KBM-7 (cell line): Measurements from ENCODE around the gene SLC6A6.
A peak's percentile ranks its signal among the peaks of the same experiment; 100 is the strongest.

Source experiments
- DNase-seq: peaks from one replicate; pipeline ENCODE4 v3.0.0-alpha.2; 2015
- in situ Hi-C: fragments of 300-500 bp; cut with MboI; formaldehyde crosslinking; loops from 2 replicates; pipeline ENCODE4 v1.14.3; 2020; ENCODE audit warnings: low sequenced_read_pairs, low pct_unique_long_range_greater_than_20kb, mixed read lengths

SLC6A6 gene

DNA sequence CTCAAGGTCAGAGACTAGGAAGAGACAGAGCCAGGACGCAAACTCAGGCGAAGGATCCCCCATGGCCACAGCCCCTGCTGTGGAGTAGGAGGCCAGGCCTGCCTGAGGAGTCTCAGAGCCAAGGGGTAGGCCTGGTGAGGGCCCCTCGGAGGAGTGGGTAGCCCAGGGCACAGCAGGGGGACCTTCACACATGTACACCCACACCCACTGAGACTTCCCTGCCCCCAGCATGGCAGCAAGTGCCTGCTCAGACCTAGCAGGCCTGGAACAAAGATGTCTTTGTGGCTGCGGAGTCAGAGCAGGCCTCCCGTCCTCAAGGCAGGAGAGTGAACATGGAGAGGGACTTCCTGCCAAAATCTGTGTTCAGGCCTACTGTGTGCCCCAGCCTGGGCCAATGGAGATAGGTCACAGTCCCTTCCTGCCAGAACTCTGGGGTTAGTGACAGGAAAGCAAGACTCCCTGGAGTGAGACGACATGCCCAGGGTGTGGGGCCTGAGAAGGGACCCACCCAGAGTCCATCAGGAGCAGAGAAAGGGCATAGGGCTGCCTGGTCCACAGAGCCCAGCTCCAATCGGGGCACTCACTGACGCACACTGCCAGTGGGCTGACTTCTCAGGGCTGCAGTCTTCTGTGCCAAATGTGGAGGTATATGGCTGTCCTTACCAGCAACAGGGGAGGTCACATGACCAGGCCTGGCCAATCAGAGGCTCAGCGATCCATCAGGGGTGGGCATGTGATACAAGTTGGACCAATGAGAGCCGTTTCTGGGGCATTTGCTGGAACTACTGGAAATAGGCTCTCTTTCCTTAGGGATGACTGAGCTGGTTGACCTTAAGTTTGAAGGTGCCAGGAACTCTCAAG is 135.4 kb downstream of the SLC6A6 start:
- DNase-seq, result peak; percentile 9
- in situ Hi-C loops, result no loop called here

DNA sequence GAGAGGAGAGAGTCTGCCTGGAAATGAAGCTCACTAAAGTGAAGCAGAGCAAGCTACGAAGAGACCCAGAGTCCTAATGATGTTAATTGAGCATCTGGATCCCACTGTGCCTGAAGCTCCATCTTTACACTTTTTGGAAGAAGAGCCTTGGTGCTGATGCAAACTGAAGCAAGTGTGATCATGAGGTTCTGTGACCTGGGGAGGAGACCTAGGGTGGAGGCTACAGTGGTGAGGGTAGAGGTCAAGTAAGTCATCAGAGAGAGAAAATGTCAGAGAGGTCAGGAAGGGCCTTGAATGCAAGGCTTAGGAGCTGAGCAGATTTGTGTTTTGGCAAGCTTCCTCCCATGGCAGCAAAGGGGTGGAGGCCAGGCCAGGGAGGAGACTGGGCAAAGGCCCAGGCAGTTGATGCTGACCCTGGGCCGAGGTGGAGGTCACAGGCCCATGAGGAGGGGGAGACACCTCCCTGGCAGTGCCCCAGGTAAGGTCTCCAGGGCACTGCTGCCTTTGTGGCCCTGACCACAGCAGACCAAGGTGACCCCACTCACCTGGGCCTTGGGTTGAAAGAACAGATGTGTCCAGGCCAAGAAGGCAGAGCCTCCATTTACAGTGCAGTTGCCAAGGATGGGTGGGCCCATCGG is 136.2 kb downstream of the SLC6A6 start:
- in situ Hi-C loops, result no loop called here
- no peak for DNase-seq
